ENCODE results near the gene FCHSD2.

- TF ChIP-seq CTCF (optimal IDR thresholded peaks at IDR 0.05 in 1 of 3, IDR thresholded peaks at IDR 0.05 in 1 of 3, conservative IDR thresholded peaks at IDR 0.05 in 1 of 3; ENCODE audit: extremely low read depth in 1 of 3, insufficient read depth in 2 of 3, low read length in 3 of 3) (no peak), EZH2 (IDR thresholded peaks at IDR 0.05; ENCODE audit: low read length) (no peak)
These were observed 31.0 kb upstream of the FCHSD2 start for GRCh38 chr11:73172992-73173656.
